ENCODE data around the gene SP140L. TPM values are rescaled to one million over a fixed set of nuclear protein-coding genes. Genes with fewer than 3 reads are reported as not detected.
"Not testable (repeated sequence)": the region's sequence is repeated elsewhere in the genome, so short reads cannot be mapped to it uniquely, and the experiment has no call there.

The SP140L gene
- total and polyA plus RNA-seq, 2 donors (not counting 1 experiment from before 2014, with no cell fraction given) = 94.6 to 154 TPM

- Histone ChIP-seq H3K4me2 (replicated peaks; ENCODE audit: low read depth, low read length, poor library complexity, severe bottlenecking) (no peak overlapping the region), H3K9ac (ENCODE audit: low read length) (no peak overlapping the region), H3K27me3 (replicated peaks in 1 of 4; ENCODE audit: control extremely low read depth in 1 of 4, control insufficient read depth in 3 of 4, insufficient read depth in 4 of 4, low read length in 3 of 4) (no peaks in the 10 kb centered on the region), H2AFZ (ENCODE audit: insufficient read depth, low read depth, low read length, poor library complexity, severe bottlenecking) (no peak overlapping the region), H3K9me3 (ENCODE audit: control extremely low read depth in 1 of 3, control insufficient read depth in 2 of 3, insufficient read depth in 1 of 3, low read length in 2 of 3) (no peaks in the 10 kb centered on the region), H3K36me3 (replicated peaks in 1 of 2; ENCODE audit: control extremely low read depth in 1 of 2, control insufficient read depth in 1 of 2, extremely low read depth in 1 of 2, insufficient read depth in 2 of 2, low read length in 1 of 2) (peaks cover 9 to 34% of the 10 kb centered on the region in 2 experiments), H3K27ac (ENCODE audit: low read length in 2 of 2) (no peak overlapping the region), H3K4me1 (ENCODE audit: control insufficient read depth in 2 of 2, insufficient read depth in 2 of 2, low read length in 2 of 2) (peaks cover 30 to 37% of the 10 kb centered on the region in 2 donors), H3K4me3 (ENCODE audit: control extremely low read depth in 1 of 5, extremely low read depth in 1 of 5, insufficient read depth in 1 of 5, low read depth in 2 of 5, low read length in 4 of 5) (no peak overlapping the region), H4K20me1 (ENCODE audit: control insufficient read depth, insufficient read depth, low read length, poor library complexity, severe bottlenecking) (no peaks in the 10 kb centered on the region), H3K79me2 (ENCODE audit: control insufficient read depth, insufficient read depth, low read length) (peaks cover 14% of the 10 kb centered on the region)
- H3K4me3 Mint-ChIP-seq = no peak overlapping the region
- 100% methylated on average over 2 of the region's 3 CpGs for WGBS (ENCODE audit: insufficient coverage)
- no peaks in the 10 kb centered on the region for H3K9me3 Mint-ChIP-seq (ENCODE audit: insufficient read depth)
- CTCF ChIA-PET = no interaction called here
- peak overlapping the region; percentile 76 for H3K27ac Mint-ChIP-seq
- no peak for DNase-seq
- POLR2A ChIA-PET = no interaction called here
- TF ChIP-seq EZH2 (IDR thresholded peaks at IDR 0.05; ENCODE audit: borderline replicate concordance, insufficient read depth, low read depth, low read length, poor library complexity, severe bottlenecking) = no peak
- no peak for TF ChIP-seq CTCF (IDR thresholded peaks at IDR 0.05)
- peaks cover 45% of the 10 kb centered on the region for H3K4me1 Mint-ChIP-seq
- no peaks in the 10 kb centered on the region for H3K27me3 Mint-ChIP-seq
- no peak for ATAC-seq (ENCODE audit: low read depth)
- intact Hi-C loops (cut with micrococcal nuclease) = no loop called here
Observed at GRCh38 chr2:230408244-230408842, 81.3 kb downstream of the SP140L start.

GRCh38 chr2:230409316-230409715, 82.3 kb downstream of the SP140L start:
- H3K9me3 ChIP-seq (ENCODE audit: control extremely low read depth in 1 of 3, control insufficient read depth in 2 of 3, insufficient read depth in 1 of 3, low read length in 2 of 3); H3K27me3 ChIP-seq (replicated peaks in 1 of 4; ENCODE audit: control extremely low read depth in 1 of 4, control insufficient read depth in 3 of 4, insufficient read depth in 4 of 4, low read length in 3 of 4); H3K27me3 Mint-ChIP-seq; H3K9ac ChIP-seq (ENCODE audit: low read length); DNase-seq; intact Hi-C loops (cut with micrococcal nuclease); POLR2A ChIA-PET; ATAC-seq (ENCODE audit: low read depth); H3K4me2 ChIP-seq (replicated peaks; ENCODE audit: low read depth, low read length, poor library complexity, severe bottlenecking); H2AFZ ChIP-seq (ENCODE audit: insufficient read depth, low read depth, low read length, poor library complexity, severe bottlenecking); H4K20me1 ChIP-seq (ENCODE audit: control insufficient read depth, insufficient read depth, low read length, poor library complexity, severe bottlenecking); H3K4me3 Mint-ChIP-seq; H3K4me3 ChIP-seq (ENCODE audit: control extremely low read depth in 1 of 5, extremely low read depth in 1 of 5, insufficient read depth in 1 of 5, low read depth in 2 of 5, low read length in 4 of 5); H3K9me3 Mint-ChIP-seq (ENCODE audit: insufficient read depth): not testable (repeated sequence)
- CTCF ChIA-PET = interaction anchor here (1.7 to 2.1 kb wide), 2 partner anchors 12 to 389 kb away, joined by 4 to 7 read pairs; no protein-coding TSS in a partner anchor
- Histone ChIP-seq H3K27ac (ENCODE audit: low read length in 2 of 2) (peak overlapping the region in 1 of 2 donors; percentile 22), H3K4me1 (ENCODE audit: control insufficient read depth in 2 of 2, insufficient read depth in 2 of 2, low read length in 2 of 2) (peaks cover 40 to 47% of the 10 kb centered on the region in 2 donors), H3K36me3 (replicated peaks in 1 of 2; ENCODE audit: control extremely low read depth in 1 of 2, control insufficient read depth in 1 of 2, extremely low read depth in 1 of 2, insufficient read depth in 2 of 2, low read length in 1 of 2) (peaks cover 9 to 25% of the 10 kb centered on the region in 2 experiments), H3K79me2 (ENCODE audit: control insufficient read depth, insufficient read depth, low read length) (peaks cover 14% of the 10 kb centered on the region)
- Mint-ChIP-seq H3K27ac (peak overlapping the region; percentile 76), H3K4me1 (peaks cover 54% of the 10 kb centered on the region)
- WGBS (ENCODE audit: insufficient coverage) = 0% methylated on average over 1 of the region's 2 CpGs

Data from B cell (primary cell).